HuH-7.5 (cell line): ENCODE results near the gene GDPD1.
"Not testable (repeated sequence)": the region's sequence is repeated elsewhere in the genome, so short reads cannot be mapped to it uniquely, and the experiment has no call there.

Source experiments
- DNase-seq: peaks from one replicate; pipeline ENCODE4 v3.0.0; 2011; ENCODE audit warnings: low spot score

Gene GDPD1

DNA sequence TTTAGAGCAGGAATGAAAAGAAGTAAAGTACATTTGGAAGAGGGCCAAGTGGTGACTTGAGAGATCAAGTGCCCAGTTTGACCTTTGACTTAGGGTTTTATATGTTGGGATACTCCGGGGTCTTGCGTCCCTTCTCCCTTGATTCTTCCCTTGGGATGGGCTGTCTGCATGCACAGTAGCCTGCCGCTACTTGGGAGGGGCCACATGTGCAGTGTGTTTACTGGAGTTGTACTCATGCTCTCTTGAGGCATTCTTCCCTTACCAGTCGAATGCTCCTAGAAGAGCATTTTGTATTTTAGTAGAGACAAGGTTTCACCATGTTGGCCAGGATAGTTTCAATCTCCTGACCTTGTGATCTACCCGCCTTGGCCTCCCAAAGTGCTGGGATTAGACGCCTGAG, 23.8 kb downstream of the GDPD1 start:
- DNase-seq = no peak

DNA sequence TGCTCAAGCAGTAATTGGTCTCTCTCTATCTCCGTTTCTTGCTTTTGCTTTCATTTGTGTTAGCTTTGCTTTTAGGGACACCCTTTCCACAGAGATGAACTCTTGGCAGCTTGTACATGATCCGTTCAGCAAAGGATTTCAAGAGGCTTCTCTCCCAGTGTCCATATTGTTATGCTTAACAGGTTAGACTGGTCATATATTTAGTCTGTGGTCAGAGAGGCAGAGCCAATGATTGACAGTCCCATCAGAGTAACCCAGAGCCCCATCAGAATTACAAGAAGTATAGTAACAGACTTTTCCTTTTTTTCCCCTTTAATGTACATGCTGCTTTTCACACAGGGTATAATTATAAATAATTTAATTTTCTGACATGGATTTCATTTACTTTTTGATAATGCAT, 34.4 kb downstream of the GDPD1 start:
- DNase-seq = peak; percentile 14

DNA sequence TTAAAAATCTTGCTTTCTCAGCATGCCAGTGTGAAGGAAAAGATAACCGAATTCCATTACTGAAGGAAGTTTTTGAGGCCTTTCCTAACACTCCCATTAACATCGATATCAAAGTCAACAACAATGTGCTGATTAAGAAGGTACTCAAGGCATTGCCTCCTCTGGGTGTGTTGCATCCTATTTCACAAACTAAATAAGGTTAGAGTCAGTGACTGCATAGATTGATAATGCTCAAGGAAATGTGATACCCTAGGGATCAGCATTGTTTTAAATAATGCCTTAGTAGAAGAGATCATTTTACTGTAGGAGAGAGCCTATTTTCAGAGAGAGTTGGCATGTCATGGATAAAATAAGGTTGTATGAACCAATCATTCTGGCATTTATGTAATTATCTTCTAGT, 36.8 kb downstream of the GDPD1 start:
- no peak for DNase-seq

DNA sequence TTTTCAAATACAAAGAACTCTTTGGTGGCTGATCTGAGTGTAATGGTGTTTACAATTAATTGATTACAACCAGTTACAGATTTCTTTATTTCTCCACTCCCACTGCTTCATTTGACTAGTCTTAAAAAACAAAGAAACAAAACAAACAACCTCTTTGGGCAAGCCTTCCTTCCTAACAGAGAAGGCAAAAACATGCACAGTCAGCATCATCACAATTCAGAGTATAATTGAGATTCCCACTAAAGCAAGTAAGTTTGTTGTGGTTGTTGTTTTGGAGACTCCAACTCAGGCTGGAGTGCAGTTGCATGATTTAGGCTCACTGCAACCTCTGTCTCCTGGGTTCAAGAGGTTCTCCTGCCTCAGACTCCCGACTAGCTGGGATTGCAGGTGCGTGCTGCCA, 40.4 kb downstream of the GDPD1 start:
- no peak for DNase-seq

DNA sequence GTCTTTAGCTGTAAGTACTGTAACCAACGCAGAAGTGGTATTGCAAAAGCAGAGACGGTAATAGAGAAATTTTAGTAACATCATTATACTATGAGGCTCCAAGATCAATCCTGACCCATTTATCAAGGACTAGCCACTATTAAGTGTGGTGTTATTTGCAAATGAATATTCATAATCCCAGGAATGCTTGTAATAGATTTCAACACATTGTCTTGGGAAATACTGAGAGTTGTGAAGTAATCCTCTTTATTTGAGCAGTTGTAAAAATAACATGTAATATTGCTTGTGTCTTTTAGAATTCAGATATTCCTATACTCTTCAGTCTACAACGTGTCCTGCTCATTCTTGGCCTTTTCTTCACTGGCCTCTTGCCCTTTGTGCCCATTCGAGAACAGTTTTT, 46.4 kb downstream of the GDPD1 start:
- no peak for DNase-seq

DNA sequence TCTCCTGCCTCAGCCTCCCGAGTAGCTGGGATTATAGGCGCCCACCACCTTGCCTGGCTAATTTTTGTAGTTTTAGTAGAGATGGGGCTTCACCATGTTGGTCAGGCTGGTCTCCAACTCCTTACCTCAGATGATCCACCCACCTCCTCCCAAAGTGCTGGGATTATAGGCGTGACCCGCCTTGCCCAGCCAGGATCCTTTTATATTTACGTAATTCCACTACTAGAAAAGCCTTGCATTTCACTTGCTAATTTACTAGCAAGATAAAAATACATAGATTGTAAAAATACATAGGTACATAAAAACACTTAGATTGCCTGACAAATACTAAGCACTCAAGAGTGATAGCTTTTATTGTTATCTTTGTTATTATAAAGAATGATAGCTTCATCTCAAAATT, 47.5 kb downstream of the GDPD1 start:
- DNase-seq = no peak

DNA sequence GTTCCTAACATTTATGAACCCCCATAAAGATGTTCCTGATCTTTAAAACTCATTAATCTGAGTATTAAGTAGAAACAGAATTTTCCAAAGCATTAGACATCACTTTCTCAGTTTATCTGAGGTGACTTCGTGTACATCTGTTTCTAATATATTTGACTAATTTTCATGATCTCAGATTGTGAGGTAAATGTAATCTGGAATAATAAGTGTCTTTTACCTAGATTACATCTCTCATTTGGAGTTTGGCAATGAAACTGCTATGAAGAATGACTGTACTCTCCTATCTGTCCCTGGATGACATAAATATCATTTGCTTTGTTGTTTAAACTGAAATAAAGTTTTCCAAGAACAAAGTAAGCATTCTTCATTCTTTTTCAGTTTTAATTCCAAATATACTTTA, 55.3 kb downstream of the GDPD1 start:
- DNase-seq = no peak

DNA sequence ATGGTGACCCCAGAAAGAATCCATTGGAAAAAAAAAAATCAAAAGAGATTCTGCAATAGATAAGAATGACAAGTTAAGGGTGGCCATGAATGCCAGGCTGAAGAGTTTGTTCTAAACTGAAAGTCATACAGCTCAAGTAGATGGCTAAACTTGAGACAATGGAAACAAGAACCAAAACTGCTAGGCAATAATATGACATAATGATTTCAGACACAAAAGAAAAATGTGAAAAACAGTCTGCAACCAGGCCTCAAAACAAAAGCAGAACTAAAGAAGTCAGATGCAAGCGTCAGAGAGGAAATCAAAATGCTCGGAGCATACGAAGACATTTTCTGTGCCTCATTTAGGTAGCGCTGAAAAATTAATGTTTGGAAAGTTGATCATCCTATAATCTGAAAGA, 56.7 kb downstream of the GDPD1 start:
- no peak for DNase-seq

DNA sequence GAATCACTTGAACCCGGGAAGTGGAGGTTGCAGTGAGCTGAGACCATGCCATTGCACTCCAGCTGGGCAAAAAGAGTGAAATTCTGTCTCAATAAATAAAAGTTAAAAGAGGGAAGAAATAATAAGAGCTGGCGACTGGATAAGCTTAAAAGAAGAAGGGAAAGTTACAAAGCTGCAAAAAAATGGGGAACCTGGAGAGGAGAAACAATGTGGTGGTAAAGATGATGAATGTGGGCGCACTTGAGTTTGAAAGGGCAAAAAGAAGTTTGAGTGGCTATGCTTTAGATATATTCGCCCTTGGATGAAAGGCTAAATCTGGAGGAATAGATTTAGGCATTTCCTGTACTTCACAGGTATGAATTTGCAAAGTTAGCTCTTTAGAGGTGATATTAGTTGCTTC, 58.1 kb downstream of the GDPD1 start:
- DNase-seq = no peak

DNA sequence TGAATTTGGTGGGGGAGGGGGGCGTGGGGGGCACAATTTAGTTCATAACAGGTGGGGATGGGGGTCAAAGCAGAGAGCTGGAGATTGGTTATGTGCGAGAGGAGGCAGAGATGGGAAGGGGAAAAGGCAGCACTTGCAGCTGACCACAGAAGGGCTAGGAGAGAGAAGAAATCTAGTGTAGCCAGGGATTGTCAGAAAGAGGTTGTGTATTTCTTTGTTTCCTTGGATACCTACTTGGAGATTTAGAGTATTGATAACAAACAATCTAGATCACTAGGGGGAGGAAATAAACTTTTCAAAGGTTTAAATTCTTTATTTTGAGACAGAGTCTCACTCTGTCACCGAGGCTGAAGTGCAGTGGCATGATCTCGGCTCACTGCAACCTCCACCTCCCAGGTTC, 64.0 kb downstream of the GDPD1 start:
- no peak for DNase-seq

DNA sequence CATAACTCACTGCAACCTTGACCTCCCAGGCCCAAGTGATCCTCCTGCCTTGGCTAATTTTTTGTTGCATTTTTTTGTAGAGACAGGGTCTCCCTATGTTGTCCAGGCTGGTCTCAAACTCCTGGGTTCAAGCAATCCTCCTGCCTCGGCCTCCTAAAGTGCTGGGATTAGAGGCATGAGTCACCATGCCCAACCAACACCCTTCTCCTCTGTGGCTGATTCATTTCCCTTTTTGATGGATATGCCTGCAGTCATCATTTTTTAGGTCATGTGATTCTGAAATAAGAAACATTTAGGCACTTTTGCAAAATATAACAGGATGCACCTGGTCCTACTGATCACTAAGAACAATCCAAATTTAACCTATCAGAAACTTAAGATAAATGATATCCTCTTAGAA, 67.1 kb downstream of the GDPD1 start:
- DNase-seq = no peak

DNA sequence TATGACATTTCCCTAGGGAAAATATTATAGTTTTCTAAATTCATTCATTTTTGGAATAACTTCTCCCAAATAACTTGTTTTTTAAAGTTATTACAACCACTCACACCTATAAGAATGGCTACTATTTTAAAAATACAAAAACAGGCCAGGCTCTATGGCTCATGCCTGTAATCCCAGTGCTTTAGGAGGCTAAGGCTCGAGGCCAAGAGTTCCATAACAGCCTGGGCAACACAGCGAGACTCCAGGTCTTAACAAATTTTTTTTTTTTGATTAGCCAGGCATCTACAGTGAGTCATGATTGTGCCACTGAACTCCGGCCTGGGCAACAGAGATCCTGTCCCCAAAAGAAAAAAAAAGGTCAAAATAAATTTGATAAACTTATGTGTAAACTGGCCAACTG, 67.6 kb downstream of the GDPD1 start:
- DNase-seq = no peak

DNA sequence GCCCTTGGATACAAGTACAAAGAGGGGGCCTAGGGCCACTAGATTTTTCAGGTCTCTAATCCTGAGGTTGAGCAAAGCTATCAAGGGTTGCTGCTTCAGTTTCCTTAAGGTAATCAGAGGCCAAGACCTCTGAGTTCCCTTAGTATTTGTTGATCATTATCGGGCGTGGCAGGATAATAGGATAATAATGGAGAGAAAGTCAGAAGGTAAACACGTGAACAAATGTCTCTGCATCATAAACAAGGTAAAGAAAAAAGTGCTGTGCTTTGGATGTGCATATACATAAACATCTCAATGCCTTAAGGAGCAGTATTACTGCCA, 69.6 kb downstream of the GDPD1 start:
- no peak for DNase-seq

DNA sequence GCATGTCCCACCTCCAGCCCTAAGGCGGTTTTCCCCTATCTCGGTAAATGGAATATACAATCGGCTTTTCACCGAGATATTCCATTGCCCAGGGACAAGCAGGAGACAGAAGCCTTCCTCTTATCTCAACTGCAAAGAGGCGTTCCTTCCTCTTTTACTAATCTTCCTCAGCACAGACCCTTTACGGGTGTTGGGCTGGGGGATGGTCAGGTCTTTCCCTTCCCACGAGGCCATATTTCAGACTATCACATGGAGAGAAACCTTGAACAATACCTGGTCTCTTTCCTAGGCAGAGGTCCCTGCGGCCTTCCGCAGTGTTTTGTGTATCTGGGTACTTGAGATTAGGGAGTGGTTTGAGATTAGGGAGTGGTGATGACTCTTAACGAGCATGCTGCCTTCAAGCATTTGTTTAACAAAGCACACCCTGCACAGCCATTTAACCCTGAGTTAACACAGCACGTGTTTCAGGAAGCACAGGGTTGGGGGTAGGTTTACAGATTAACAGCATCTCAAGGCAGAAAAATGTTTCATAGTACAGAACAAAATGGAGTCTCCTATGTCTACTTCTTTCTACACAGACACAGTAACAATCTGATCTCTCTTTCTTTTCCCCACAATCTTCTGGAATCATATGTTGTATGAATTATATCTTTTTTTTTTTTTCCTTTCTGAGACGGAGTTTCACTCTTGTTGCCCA, 70.1 kb downstream of the GDPD1 start:
- DNase-seq = not testable (repeated sequence)

DNA sequence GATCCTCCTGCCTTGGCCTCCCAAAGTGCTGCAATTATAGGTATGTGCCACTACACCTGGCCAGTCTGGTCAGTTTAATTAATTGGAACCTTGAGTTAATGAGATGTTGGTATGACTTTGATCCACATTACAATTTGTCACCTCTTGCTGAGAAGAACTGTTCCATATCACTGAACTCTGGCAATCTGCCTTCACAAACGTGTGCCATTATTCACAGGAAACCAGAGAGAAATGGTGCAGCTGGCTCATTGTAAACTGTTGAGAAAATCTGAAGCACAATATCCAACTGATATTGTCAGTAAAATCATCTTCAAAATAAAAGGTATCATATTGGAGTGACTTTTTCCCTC, 71.8 kb downstream of the GDPD1 start:
- DNase-seq = no peak

DNA sequence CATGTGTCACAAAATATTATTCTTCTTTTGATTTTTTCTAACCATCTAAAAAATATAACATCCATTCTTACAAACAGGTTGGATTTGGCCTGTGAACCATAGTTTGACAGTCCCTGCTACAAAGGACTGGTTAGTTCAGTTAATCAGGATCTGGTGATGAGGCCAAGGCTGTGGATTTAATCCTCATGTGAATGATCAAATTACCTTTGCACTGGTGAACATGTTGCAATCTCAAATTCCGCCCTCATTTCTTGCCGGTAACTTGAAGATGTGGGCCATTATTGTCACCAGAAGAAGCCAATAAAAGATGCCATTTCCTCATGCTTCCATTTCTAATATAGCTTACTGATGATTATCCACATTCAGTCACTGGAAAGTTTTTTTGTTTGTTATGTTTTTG, 75.9 kb downstream of the GDPD1 start:
- no peak for DNase-seq

DNA sequence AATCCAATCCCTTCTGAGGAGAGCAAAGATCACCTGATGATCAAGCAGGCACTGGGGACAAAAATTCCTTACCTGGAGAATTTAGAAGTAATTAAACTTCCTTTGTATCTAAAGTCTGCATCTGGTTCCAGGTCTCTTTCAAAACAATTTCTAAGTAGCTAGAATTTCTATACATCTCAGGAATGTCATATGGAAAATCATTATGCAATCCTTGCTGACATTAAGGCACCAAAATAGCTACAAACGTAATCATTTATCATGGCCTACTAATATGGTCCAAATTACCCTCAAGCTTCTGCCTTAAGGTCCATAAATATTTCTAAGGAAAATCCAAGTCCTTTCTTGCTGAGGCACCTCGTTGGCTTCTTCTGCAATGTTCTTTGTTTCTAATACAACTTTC, 78.2 kb downstream of the GDPD1 start:
- no peak for DNase-seq

DNA sequence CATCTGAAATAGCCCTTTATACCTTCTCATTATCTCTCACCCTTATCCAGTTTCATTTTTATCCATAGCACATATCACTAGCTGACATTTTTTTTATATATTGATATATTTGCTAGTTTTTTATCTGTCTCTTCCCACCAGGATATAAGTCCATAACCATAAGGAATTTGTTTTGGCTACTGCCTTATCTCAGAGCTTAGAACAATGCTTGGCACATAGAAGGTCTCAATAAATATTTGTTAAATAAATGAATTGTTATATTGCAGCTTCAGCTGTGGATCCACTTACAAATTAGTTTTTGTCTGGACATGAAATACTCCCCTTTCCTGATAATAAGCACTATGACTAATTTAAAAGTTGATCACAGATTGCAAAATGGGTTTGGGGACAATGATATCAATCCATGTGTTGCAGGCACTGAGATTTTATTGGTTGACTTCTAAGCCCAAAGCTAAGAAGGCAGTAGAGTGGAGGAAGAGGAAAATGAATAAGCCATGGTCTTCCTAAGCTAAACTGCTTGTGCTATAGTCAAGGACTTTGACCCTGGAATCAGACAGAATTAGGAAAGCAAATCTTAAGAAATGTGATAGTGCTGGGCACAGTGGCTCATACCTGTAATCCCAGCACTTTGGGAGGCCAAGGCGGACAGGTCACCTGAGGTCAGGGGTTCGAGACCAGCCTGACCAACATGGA, 79.2 kb downstream of the GDPD1 start:
- DNase-seq = no peak

DNA sequence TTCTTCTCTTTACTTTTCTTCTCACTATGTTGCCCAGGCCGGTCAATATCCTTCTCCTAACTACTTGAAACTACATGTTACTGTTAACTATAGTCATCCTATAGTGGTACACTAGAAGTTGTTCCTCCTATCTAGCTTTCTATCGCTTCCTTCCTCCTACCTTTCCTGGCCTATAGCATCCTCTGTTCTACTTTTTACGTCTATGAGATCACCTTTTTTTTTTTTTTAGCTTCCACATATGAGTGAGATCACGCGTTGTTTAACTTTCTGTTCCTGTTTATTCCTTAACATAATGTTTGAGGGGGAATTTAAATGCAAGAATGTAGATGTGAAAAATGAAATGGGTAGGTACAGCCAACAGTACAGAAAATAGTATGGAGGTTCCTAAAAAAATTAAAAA, 80.6 kb downstream of the GDPD1 start:
- no peak for DNase-seq

DNA sequence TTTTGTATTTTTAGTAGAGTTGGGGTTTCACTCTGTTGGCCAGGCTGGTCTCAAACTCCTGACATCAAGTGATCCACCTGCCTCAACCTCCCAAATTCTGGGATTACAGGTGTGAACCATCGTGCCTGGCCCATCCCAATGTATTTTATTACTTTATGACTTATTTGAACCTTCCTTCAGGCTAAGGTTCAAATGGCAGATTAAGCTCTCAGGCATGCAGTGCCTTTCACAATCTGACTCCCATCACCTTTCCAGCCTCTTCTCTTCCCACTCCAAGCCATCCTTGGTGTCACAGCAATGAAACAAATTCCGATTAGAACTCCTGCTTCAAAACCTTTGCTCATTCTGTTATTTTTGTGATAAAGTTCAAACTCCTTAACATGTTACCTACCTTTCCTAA, 84.5 kb downstream of the GDPD1 start:
- DNase-seq = no peak

DNA sequence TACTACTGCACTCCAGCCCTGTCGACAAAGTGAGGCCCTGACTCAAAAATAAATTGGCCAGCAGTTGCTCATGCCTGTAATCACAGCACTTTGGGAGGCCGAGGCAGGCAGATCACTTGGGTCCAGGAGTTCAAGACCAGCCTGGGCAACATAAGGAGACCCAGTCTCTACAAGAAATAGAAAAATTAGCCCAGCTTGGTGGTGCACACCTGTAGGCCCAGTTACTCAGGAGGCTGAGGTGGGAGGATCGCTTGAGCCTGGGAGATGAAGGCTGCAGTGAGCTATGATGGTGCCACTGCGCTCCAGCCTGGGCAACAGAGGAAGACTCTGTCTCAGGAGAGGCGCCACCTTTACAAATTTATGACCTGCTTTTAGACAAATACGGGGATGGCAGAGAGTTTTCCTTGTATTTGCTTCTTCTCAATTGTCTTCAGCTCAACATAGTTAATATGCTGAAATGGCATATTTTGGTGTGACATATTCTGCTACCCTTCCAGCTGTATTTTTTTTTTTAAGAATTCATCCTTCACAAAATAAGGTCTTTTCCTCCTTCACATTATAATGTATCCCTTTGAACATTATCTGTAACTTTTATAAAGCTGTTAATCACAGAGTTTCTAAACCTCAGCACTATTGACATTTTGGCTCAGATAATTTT, 90.1 kb downstream of the GDPD1 start:
- no peak for DNase-seq

DNA sequence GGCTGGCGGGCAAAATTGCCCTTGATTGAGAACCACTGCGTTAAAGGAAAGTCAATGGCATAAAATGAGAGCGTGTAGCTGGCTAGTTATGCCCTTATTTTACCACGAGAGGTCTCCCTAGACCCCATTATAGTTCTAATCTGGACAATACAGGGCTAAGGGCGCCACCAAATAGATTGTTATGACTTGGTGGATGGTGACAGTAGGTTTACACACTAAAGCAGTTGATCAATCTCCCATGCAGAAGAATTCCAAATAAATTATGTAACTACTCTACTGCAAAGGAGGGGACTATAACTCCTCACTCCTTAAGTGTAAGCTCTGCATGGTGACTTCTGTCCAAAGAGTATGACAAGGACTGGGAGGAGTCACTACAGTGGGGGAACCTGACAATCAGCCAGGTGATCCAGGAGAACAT, 90.7 kb downstream of the GDPD1 start:
- peak; percentile 59 for DNase-seq

DNA sequence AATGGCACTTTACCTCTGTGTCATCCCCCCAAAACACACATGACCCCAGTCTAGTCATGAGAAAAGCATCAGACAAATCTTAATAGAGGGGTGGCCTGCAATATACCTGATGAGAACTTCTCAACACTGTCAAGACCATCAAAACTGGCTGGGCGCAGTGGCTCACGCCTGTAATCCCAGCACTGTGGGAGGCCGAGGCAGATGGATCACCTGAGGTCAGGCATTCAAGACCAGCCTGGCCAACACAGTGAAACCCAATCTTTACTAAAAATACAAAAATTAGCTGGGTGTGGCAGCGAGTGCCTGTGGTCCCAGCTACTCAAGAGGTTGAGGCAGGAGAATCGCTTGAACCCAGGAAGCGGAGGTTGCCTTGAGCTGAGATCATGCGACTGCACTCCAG, 91.2 kb downstream of the GDPD1 start:
- not testable (repeated sequence) for DNase-seq

DNA sequence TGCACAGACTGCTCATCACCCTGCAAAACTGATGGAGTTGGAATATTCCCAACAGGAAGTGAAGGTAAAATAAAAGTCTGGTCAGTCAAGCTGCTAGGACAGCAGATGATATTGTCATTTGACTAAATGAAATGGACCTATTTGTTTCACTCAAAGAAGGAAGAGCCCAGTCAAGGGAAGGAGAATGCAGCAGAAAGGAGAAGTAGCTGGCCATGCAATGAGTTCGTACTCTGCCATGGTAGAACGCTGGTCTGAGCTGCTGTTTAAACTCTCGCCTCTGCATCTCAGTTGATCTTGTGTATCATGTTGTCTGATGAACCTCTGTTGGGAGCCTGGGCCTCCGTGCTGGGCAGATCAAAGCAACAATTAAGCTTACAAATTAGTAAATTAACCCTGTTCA, 95.6 kb downstream of the GDPD1 start:
- DNase-seq = no peak
